Stimulated activated CD8-positive, alpha-beta memory T cell treated with anti-CD3 and anti-CD28 coated beads, Interleukin-15, amount 100 ng/mL, for 4 hours (primary cell): ENCODE results near the gene APOL3.
"Not testable (repeated sequence)": the region's sequence is repeated elsewhere in the genome, so short reads cannot be mapped to it uniquely, and the experiment has no call there.

ENCODE experiments used
- DNase-seq, 2 donors: peaks; one replicate each; pipeline ENCODE4 v3.0.0-alpha.2; 2020; ENCODE audit warnings: low read depth in 2 of 2

Gene APOL3, protein sequence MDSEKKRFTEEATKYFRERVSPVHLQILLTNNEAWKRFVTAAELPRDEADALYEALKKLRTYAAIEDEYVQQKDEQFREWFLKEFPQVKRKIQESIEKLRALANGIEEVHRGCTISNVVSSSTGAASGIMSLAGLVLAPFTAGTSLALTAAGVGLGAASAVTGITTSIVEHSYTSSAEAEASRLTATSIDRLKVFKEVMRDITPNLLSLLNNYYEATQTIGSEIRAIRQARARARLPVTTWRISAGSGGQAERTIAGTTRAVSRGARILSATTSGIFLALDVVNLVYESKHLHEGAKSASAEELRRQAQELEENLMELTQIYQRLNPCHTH

DNA sequence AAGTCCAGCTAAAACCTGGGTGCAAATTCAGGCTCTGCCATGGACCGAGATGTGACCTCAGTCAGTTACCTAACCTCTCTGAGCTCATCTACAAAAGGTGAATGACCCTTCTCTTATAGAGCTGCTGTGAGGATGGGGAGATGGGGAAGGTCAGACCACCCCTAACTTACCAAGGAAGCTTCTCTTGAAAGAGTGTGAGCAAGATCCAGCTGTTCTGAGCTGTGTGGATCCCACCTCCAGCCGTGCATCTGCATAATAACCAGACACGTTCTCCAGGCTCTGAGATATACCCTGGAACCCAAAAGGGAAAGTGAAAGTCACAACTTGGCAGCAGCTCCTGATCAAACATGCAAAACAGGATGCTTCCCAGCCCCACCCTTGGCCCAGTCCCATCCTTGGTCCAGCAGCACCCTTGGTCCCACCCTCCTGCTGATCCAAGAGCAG lies at the start of gene APOL3:
TSS of gene APOL3 (minus strand) at position 257 of the 444 bp plus-strand sequence. CDS start 11,700 bp downstream, outside the sequence.
- DNase-seq = no peak

DNA sequence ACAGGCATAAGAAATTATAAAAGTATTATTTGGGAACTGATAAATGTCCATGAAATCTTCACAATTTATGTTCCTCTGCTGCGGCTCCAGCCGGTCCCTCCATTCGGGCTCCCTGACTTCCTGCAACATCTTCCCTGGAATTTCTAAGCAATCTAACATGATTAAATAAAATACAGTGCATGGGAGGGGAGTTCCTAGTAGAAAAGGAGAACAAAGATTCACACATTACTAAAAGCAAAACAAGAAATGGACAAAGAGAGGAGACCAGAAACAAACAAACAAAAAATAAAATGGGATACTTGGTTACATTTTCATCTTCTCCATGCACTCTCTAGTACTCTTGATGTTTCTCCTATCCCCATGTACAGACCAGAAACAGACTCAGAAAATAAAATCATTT lies 49.7 kb upstream of the APOL3 start:
- no peak for DNase-seq

DNA sequence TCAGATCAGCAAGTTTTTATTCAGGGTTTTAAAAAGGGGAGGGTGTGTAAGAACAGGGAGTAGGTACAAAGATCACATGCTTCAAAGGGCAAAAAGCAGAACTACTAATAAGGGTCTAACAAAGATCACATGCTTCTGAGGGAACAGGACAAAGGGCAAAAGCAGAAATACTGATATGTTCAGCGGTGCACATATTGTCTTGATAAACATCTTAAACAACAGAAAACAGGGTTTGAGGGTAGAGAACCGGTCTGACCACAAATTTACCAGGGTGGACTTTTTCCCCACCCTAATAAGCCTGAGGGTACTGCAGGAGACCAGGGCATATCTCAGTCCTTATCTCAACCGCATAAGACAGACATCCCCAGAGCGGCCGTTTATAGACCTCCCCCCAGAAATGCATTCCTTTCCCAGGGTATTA lies 48.9 kb upstream of the APOL3 start:
- DNase-seq = not testable (repeated sequence)

DNA sequence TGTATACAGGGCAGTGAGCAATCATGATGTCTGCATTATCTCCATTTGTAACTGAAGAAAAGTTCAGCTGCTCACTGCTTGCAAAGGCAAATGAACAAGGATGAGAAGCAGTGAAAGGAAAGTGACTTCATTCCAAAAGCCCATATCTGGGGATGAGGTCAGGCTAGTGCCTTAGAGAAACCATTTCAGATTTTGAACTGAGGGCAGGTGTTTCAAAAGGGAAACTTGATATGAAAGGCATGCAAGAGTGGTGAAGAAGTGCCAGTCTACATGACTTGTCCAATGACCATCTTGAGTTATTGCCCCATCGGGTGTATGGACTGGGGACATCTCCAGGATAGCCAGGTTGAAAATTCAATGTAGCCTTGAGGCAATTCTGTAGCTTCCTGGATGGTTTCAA lies 48.4 kb upstream of the APOL3 start:
- no peak for DNase-seq

DNA sequence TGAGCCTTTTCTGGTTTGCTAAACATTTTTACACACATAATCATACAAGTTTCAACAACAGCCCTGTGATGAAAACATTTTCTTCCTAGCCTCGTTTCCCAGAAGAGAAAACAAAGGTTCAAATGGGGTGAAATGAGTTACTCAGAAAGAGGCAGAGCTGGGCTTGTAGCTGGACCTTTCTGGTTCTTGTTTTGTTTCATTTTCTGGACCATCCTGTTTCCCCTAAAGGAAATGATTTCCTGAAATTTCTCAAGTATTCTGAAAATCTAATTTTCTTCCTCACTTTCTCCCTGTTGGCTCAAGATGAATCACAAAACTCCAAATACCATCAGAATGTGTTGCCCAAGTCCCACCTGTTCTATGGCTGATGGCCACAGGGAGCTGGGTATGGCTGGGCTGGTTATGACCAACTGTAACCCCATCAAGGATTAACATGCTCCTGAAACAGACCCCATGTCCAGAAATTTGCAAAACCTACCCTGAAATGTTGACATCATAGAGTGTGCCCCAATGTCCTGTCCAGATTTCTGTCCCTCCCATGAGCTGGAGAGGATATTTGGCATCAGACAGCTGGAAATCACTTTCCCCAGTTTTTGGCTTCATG lies 47.7 kb upstream of the APOL3 start:
- DNase-seq = no peak

DNA sequence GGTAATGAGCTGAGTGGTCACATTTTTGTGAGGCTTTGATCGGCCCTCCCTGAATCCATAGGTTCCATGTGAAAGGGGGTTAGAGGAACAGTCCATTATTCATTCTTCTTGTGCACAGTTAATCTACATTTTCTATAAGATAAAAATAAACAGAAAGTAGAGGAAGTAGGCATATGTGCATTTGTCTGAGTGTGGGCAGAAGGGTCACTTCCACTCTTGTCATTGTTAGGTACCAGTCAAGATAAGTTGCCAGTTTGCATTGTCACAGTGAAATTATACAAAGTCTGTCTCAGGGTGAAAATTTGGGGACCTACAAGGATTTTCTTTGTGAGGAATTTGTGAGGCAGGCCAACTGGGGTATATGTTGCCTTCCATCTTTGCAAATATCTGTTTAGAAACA lies 45.7 kb upstream of the APOL3 start:
- no peak for DNase-seq

DNA sequence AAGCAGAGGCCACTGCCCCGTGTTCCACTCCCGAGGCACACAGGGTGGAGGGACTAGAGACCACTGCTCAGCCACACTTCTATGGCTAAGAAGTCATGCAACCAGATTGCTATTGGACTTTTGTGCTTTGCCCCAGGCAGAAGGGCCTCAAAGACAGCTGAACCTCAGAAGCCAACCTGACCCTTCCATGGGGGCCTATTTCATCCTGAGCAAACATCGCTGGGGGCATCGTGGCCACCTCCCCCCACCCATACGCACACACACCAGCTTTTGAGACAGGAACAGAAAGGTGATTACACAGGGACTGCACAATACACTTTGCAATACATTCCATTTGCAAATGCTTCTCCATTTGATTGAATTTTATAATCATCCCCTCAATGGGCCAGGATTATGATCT lies 45.0 kb upstream of the APOL3 start:
- DNase-seq = not testable (repeated sequence)

DNA sequence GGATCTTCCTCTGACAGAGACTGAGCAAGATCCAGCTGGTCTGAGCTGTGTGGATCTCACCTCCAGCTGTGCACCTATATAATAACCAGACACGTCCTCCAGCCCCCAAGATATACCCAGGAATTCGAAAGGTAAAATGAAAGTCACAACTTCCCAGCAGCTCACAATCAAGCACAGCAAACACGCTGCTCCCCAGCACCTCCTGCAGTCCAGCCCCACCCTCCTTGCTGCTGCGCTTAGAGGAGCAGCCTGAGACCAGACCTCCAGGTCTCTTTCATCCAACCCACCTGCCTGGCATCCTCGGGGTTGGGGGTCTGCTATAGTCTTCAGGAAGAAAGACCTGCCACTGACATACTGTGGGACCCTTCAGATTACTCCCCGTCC lies 44.1 kb upstream of the APOL3 start:
- no peak for DNase-seq

DNA sequence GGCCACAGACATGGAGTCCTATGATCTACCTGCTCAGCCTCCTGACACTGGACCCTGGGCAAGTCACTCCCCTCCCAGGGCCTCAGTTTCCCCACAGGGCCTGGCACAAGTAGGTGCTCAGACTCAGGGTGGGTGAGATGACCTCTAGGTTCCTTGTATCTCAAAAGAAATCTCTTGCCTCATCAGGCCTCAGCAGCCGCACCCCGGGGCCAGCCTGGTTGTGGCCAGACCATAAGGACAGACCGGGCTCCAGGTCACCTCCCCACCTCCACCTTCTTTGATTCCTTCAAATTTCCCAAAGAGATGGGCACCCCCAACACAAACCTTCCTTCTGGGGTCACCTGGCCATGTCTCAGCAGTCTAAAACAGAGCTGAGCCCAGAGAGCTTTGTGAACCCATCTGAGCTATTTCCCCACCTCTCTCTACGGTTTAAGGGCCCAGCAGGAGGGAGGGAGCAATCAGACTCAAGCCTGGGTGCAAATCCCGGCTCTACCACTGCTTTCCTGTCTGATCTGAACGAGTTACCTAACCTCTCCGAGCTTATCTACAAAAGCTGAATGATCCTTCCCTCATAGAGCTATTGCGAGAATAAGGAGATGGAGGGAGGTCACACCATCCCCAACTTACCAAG lies 43.6 kb upstream of the APOL3 start:
- no peak for DNase-seq

DNA sequence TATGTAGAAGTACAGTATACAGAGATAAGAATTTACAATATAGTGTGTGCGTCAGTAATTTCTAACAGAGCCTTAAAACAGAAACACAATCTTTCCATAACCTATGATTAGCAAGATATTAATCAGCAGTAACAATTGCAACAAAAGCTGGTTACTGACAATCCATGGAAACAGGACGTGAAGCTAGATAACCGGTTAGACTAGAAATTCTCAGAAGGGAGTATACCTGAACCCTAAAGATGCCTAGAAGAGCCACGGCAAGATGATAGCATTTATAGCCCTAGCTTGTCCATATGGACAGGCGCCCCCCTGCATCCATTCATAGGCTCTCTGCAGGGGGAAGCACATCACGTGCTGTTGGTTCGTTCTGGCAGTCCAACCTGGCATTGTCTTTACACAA lies 42.9 kb upstream of the APOL3 start:
- not testable (repeated sequence) for DNase-seq

DNA sequence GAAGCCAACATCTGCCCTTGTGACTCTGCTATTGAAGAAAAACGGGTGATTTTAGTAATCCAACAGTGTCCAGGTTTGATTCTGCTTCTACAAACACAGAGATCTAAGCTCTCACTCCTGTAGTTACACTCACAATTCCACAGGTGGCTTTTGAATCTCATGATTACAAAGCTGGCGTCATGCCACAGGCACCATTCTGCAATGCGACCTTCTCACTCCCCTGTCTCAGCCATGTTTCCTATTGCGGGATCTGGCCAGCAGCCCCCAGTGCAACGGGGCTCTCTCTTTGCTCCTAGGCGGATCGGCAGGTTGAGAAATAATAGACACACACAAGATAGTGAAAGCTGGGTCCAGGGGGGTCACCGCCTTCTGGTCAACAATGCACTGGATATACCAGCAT lies 42.4 kb upstream of the APOL3 start:
- DNase-seq = not testable (repeated sequence)

DNA sequence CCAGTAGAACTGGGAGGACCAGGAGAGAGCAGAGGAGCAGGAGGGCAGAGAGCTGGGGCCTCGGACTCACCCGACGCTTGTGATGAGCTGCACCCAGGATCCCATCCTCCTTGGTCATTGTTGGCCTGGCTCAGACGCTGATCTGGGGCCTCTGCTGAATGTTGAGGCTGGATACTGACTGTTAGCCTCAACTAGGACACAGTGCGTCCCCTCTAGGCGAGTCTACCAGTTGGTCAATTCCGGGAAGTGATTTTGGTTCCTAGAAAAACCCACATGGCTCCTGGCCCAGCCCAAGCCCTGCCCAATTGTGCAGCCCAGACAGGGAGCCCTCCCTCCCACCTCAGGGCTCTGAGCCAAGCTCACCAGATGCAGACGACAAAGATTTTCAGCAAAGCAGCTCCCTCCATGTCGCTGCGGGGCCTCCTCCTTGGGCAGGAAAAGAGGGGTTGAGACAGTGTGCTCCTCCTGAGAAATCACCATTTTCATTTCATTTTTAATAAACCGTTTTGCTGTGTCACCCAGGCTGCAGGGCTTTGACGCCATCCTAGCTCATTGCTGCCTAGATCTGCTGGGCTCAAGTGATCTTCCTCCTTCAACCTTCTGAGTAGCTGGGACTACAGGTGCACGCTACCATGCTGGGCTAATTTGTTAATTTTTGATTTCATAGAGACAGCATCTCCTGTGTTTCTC lies 41.2 kb upstream of the APOL3 start, which contains the start of gene APOL4:
TSS of gene APOL4 (minus strand) at position 180 of the 690 bp plus-strand sequence. CDS start at position 105, 75 bp downstream.
- no peak for DNase-seq

DNA sequence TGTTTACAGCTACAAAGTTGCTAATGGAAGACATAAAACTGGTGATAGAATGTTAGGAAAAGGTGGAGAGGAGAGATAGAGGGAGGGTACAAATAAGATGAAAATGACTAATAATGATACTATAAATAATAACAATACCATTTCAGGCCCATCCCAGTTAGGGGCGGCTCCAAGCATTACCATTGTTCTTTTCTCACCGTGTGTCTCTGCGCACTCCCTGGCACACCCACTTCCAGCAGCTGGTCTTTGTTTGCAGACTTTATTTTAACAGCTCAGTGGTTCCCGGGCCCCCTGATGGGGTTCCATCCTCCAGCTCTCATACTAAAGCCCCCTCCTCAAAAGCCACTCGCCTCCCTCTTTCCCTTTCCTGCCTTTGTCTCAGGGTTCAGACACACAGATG lies 40.5 kb upstream of the APOL3 start:
- not testable (repeated sequence) for DNase-seq

DNA sequence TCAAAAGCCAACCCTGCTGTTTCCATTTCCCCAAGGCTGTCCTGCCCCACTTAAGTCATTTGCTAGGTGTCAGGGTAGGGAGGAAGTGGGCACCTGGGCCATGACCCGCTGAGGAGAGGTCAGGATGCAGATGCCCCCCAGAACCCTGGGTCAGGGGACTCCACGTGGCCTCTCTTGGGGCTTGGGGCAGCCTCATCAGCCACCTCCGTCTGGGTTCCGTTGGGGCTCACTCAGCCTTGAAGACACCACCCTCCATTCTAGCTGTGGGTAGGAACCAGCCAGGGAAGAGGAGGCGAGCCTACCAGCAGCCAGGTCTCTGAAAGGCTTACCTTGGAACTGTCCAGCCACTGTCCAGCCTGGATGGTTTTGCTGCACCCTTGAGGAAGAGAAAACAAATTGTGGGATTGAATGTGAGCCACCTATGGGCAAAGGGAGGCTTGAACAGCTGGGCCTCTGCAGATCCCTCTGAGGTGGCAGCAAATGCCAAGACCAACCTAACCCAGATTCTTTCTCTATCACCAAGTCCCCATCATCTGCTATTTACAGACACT lies 38.5 kb upstream of the APOL3 start:
- DNase-seq = no peak

DNA sequence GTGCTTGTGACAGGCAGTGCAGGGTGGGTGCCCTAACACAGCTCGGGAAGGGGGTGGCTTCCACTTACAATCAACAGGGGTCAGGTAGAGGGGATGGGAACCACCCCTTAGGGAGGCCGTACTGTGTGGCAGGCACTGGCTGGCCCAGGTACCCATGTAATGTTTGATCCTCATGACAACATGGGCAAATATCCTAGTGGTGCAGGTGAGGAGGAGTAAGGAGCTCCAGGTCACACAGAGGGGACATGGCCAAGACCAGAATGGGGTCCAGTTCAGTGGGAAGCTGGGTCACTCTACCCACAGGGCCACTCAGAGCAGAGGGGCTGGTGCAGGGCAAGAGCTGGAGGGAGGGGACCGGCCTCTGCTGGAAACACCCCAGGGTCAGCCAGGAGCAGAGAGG lies 38.0 kb upstream of the APOL3 start:
- no peak for DNase-seq

DNA sequence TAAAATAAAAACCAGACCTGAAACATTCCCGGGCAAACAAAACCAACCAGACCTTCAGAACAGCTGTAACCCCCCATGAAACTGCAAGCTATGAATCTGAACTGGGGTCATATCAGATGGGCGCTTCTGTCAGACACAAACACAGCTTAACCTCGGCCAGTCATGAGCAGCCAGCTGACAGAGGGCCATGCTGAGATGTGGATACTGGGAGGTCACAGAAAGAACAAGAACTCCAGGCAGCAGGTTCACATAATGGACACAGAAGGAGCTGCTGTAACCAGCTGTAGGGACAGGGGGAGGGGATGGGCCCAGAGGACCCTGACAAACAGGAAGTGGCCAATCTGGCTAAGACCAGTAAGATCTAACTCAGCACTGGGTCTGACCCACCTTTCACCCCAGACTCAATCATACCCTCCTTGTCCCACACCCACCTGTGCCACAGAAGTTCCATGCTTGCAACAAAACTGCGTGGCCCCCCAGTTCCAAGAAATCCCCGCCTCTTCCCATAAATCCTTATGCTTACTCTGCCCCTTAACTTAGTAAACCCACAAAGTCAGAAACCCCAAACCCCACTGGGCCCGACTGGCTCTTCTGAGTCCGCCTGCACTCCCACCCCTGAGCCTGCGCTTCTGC lies 37.1 kb upstream of the APOL3 start:
- no peak for DNase-seq

DNA sequence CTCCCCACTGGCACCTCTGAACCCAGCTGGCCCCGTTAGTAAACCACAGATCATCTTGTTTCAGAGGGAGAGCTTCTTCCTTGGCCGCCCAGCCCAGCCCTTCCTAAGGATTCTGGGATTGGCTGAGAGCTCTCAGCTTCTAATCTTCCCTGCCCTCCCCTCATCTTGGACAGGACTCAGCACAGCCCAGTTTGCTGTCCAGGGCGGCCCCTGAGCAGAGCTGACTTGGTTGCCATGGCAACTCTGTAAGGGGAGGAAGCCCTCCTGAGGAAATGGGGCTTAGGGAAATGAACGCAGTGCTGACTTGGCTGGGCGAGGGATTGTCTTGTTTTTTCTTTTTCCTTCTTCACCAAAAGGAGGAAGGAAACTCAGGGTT lies 36.5 kb upstream of the APOL3 start:
- no peak for DNase-seq

DNA sequence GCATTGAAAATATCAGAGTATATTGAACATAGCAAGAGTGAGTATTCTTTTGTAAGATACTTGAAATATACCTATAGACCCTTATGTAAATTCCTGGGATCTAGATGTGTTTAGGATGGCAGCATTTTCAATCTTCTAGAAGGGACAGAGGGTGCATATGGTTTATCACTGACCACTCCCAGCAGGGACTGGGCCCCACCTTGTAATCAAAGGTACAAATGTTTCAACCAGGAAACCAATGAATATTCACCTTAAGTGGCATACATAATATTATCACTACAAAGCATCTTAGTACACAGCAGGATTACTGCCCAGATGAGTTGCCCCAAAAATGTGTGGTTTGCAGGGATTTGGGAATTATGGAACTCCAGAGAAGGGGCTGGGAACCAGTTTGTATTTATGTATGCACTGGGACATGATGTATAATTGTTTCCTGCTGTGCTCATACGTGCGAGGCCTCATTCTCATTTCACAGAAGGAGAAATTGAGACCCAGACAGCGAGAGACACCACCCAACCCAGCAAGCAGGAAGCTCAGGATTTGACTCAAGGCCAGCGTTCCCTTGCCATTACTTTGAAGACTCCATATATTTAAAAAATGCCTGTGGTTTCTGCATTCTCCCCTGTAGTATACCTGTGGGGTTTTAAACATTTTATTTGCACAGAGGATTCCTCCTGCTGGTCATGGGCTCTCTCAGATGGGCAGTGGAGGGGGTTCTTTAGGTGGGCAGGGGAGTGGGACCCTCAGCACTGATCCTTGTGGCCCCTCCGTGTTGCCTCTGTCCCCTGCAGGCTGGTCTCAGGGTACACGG lies 35.9 kb upstream of the APOL3 start:
- DNase-seq = no peak

DNA sequence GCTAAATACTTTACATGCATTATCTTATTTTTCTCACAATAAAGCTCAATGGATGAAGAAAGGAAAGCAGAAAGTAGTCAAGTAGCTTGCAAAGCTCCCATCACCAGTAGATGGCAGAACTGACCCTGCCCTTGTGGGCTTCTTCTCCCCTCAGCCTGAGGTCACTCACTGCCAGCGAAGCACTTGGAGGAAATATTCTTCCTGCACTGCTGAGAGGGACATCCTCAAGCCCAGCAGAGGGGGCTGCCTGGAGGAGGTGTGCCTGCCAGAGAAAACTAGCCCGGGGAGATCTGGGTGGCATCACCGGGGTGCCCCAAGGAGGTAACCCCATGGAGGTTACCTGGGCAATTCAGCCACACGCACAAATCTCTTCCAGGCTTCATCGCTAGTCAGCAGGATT lies 34.4 kb upstream of the APOL3 start:
- peak in 1 of 2 donors; percentile 10 for DNase-seq

DNA sequence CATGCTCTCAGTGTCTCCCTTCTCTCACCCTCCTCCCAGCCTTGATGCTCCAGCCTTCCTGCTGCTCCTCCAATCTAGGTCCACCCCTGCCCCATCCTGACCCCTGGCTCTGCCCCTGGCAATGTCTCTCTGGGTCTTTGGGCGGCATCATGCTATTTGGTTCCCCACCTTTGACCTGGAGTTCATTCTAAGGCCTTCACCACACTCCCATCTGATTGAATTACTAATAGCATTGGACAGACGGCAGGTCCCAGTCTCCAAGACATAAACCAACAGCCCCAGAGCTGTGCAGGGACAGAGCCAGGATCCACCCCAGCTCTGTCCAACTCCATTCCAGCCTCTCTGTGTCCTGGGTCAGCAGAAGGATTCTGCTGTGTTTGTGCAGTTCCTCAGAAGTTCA lies 33.8 kb upstream of the APOL3 start:
- no peak for DNase-seq

DNA sequence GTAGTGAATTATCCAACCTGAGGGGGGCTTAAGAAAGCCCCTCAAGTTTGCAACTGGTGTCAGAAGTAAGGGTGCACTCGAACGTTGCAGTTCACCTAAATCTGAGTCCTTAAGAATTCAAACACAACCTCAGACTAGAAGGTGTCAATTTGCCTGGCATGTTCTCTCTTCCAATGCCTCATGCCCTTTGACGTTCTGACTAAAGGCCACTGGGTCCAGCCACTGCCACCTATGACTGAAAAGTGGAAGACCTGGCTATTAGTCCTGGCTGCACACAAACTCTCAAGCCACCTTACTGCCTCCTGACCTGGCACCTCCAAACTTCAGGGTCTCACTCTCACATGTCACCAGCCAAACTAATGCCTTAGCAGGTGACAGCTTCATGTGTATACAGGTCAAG lies 33.0 kb upstream of the APOL3 start:
- DNase-seq = no peak
